ENCODE data around the gene CEACAM7. TPM values are rescaled to one million over a fixed set of nuclear protein-coding genes. Genes with fewer than 3 reads are reported as not detected.

The CEACAM7 gene
- total RNA-seq, 1 donor from 2014 or later = 0.16 TPM

DNA sequence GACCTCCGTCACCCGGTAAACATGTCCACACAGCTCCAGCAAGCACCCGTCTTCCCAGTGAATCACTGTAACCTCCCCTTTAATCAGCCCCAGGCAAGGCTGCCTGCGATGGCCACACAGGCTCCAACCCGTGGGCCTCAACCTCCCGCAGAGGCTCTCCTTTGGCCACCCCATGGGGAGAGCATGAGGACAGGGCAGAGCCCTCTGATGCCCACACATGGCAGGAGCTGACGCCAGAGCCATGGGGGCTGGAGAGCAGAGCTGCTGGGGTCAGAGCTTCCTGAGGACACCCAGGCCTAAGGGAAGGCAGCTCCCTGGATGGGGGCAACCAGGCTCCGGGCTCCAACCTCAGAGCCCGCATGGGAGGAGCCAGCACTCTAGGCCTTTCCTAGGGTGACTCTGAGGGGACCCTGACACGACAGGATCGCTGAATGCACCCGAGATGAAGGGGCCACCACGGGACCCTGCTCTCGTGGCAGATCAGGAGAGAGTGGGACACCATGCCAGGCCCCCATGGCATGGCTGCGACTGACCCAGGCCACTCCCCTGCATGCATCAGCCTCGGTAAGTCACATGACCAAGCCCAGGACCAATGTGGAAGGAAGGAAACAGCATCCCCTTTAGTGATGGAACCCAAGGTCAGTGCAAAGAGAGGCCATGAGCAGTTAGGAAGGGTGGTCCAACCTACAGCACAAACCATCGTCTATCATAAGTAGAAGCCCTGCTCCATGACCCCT lies 11.3 kb upstream of the CEACAM7 start:
- Histone ChIP-seq H3K27ac (replicated peaks) (no peak overlapping the region), H3K9me3 (replicated peaks) (no peaks in the 10 kb centered on the region), H3K27me3 (ENCODE audit: low read depth) (peaks cover 82% of the 10 kb centered on the region), H3K4me1 (no peaks in the 10 kb centered on the region), H3K36me3 (no peaks in the 10 kb centered on the region), H3K4me3 (no peak overlapping the region)
- DNase-seq = no peak
- TF ChIP-seq, protein P1, sequence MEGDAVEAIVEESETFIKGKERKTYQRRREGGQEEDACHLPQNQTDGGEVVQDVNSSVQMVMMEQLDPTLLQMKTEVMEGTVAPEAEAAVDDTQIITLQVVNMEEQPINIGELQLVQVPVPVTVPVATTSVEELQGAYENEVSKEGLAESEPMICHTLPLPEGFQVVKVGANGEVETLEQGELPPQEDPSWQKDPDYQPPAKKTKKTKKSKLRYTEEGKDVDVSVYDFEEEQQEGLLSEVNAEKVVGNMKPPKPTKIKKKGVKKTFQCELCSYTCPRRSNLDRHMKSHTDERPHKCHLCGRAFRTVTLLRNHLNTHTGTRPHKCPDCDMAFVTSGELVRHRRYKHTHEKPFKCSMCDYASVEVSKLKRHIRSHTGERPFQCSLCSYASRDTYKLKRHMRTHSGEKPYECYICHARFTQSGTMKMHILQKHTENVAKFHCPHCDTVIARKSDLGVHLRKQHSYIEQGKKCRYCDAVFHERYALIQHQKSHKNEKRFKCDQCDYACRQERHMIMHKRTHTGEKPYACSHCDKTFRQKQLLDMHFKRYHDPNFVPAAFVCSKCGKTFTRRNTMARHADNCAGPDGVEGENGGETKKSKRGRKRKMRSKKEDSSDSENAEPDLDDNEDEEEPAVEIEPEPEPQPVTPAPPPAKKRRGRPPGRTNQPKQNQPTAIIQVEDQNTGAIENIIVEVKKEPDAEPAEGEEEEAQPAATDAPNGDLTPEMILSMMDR (IDR thresholded peaks at IDR 0.05; ENCODE audit: borderline replicate concordance) = no peak
- intact Hi-C loops (cut with micrococcal nuclease) = no loop called here

DNA sequence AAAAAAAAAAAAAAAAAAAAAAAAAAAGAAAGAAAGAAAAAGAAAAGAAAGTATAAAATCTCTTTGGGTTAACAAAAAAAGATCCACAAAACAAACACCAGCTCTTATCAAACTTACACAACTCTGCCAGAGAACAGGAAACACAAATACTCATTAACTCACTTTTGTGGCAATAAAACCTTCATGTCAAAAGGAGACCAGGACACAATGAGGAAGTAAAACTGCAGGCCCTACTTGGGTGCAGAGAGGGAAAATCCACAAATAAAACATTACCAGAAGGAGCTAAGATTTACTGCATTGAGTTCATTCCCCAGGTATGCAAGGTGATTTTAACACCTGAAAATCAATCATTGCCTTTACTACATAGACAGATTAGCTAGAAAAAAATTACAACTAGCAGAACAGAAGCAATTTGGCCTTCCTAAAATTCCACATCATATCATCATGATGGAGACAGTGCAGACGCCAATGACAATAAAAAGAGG lies 10.7 kb upstream of the CEACAM7 start:
- intact Hi-C loops (cut with micrococcal nuclease) = no loop called here
- Histone ChIP-seq H3K27me3 (ENCODE audit: low read depth) (peaks cover 82% of the 10 kb centered on the region), H3K27ac (replicated peaks) (no peak overlapping the region), H3K9me3 (replicated peaks) (peaks cover 3% of the 10 kb centered on the region), H3K4me3 (no peak overlapping the region), H3K36me3 (no peaks in the 10 kb centered on the region), H3K4me1 (no peaks in the 10 kb centered on the region)
- TF ChIP-seq, protein P1 (IDR thresholded peaks at IDR 0.05; ENCODE audit: borderline replicate concordance) = no peak
- DNase-seq = no peak

- no peaks in the 10 kb centered on the region for H3K36me3 ChIP-seq
- peaks cover 83% of the 10 kb centered on the region for H3K27me3 ChIP-seq (ENCODE audit: low read depth)
- no peaks in the 10 kb centered on the region for H3K4me1 ChIP-seq
- intact Hi-C loops (cut with micrococcal nuclease) = no loop called here
- no peak overlapping the region for H3K27ac ChIP-seq (replicated peaks)
- H3K9me3 ChIP-seq (replicated peaks) = peaks cover 18% of the 10 kb centered on the region
- H3K4me3 ChIP-seq = no peak overlapping the region
- TF ChIP-seq, protein P1 (IDR thresholded peaks at IDR 0.05; ENCODE audit: borderline replicate concordance) = no peak
- no peak for DNase-seq
Measured at GRCh38 chr19:41697198-41697855, 9.3 kb upstream of the CEACAM7 start.

DNA sequence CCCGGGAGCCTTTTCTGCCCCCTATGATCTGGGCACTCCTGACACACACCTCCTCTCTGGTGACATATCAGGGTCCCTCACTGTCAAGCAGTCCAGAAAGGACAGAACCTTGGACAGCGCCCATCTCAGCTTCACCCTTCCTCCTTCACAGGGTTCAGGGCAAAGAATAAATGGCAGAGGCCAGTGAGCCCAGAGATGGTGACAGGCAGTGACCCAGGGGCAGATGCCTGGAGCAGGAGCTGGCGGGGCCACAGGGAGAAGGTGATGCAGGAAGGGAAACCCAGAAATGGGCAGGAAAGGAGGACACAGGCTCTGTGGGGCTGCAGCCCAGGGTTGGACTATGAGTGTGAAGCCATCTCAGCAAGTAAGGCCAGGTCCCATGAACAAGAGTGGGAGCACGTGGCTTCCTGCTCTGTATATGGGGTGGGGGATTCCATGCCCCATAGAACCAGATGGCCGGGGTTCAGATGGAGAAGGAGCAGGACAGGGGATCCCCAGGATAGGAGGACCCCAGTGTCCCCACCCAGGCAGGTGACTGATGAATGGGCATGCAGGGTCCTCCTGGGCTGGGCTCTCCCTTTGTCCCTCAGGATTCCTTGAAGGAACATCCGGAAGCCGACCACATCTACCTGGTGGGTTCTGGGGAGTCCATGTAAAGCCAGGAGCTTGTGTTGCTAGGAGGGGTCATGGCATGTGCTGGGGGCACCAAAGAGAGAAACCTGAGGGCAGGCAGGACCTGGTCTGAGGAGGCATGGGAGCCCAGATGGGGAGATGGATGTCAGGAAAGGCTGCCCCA lies 8.5 kb upstream of the CEACAM7 start:
- H3K4me1 ChIP-seq = no peaks in the 10 kb centered on the region
- intact Hi-C loops (cut with micrococcal nuclease) = no loop called here

GRCh38 chr19:41695745-41696144 lies 7.7 kb upstream of the CEACAM7 start:
- Histone ChIP-seq H3K27me3 (ENCODE audit: low read depth) (peaks cover 83% of the 10 kb centered on the region), H3K27ac (replicated peaks) (no peak overlapping the region), H3K4me1 (no peaks in the 10 kb centered on the region), H3K9me3 (replicated peaks) (peaks cover 27% of the 10 kb centered on the region), H3K36me3 (no peaks in the 10 kb centered on the region), H3K4me3 (no peak overlapping the region)
- intact Hi-C loops (cut with micrococcal nuclease) = no loop called here
- DNase-seq = no peak
- TF ChIP-seq, protein P1 (IDR thresholded peaks at IDR 0.05; ENCODE audit: borderline replicate concordance) = no peak

More for the DNA sequence above, 8.5 kb upstream of the CEACAM7 start:
- no peaks in the 10 kb centered on the region for H3K36me3 ChIP-seq
- no peak overlapping the region for H3K27ac ChIP-seq (replicated peaks)
- H3K27me3 ChIP-seq (ENCODE audit: low read depth) = peaks cover 83% of the 10 kb centered on the region
- H3K9me3 ChIP-seq (replicated peaks) = peaks cover 25% of the 10 kb centered on the region
- H3K4me3 ChIP-seq = no peak overlapping the region
- TF ChIP-seq, protein P1 (IDR thresholded peaks at IDR 0.05; ENCODE audit: borderline replicate concordance) = no peak
- DNase-seq = no peak

Data from left ventricle myocardium inferior (tissue), 1 donor.